GM12801 (cell line): ENCODE measurements around the gene INSC.

Experiments
- CTCF ChIP-seq: IDR thresholded peaks from one replicate; pipeline ENCODE4 v1.5.1; 2011; ENCODE audit warnings: control low read depth; ENCODE audit not compliant: insufficient read length; ENCODE audit errors: extremely low read depth

Gene INSC

GRCh38 chr11:15144347-15144746 lies 29.6 kb downstream of the INSC start:
- no peak for TF ChIP-seq CTCF

- no peak for TF ChIP-seq CTCF
Observed at GRCh38 chr11:15145151-15145550, 30.4 kb downstream of the INSC start.

- TF ChIP-seq CTCF, result no peak
Observed at GRCh38 chr11:15145615-15146014, 30.9 kb downstream of the INSC start.

GRCh38 chr11:15146271-15147003 lies 31.7 kb downstream of the INSC start:
- no peak for TF ChIP-seq CTCF

- no peak for TF ChIP-seq CTCF
Observed at GRCh38 chr11:15148169-15148568, 33.4 kb downstream of the INSC start.

GRCh38 chr11:15149050-15149449 lies 34.3 kb downstream of the INSC start:
- no peak for TF ChIP-seq CTCF

GRCh38 chr11:15150507-15150906 lies 35.8 kb downstream of the INSC start:
- TF ChIP-seq CTCF, result no peak
